PC-3 (cell line): Measurements from ENCODE around the gene PLEKHA5. TPM values are rescaled to one million over a fixed set of nuclear protein-coding genes. Genes with fewer than 3 reads are reported as not detected.

Experiments used
- ATAC-seq: fragments of 200-7000 bp; cut with Tn5 transposase; 2 replicates; pipeline ENCODE4 v1.9.1; 2020; ENCODE audit warnings: mild to moderate bottlenecking, moderate library complexity
- BruUV-seq: library from RNA; stranded (reverse); fragments of 400-500 nt; replicated peaks from 2 replicates; lab custom pipeline; 2021; lab: Mats Ljungman, UMichigan
- CTCF ChIA-PET: fragments of 300-600 bp; sonication (Branson Sonifier 250); formaldehyde crosslinking; loops from one replicate; lab custom pipeline; 2022; ENCODE audit warnings: antibody characterized with exemption; lab: Charles Lee
- POLR2A ChIA-PET: fragments of 300-600 bp; sonication (Branson Sonifier 250); formaldehyde crosslinking; loops from one replicate; lab custom pipeline; 2022; ENCODE audit warnings: antibody characterized with exemption; ENCODE audit not compliant: unreplicated experiment; lab: Charles Lee
- DNase-seq: peaks from one replicate; pipeline ENCODE4 v3.0.0-alpha.2; 2015
- H2AFZ ChIP-seq: fragments of 300-600 bp; sonication (generic); 2 replicates; pipeline ENCODE4 v1.6.0; 2016; ENCODE audit warnings: antibody characterized with exemption, low read length
- H3F3A ChIP-seq: fragments of 300-600 bp; sonication (generic); one replicate; pipeline ENCODE4 v1.6.0; 2017; ENCODE audit warnings: antibody characterized with exemption, low read length, control low read depth, mild to moderate bottlenecking; ENCODE audit not compliant: unreplicated experiment
- H3K27ac ChIP-seq: fragments of 300-600 bp; sonication (generic); 2 replicates; pipeline ENCODE4 v1.5.1; 2016; ENCODE audit warnings: mild to moderate bottlenecking, low read length
- H3K27me3 ChIP-seq: fragments of 300-600 bp; sonication (generic); 2 replicates; pipeline ENCODE4 v1.6.1; 2016; ENCODE audit warnings: low read length, mixed read lengths
- H3K36me3 ChIP-seq: fragments of 300-600 bp; sonication (generic); 2 replicates; pipeline ENCODE4 v1.6.1; 2016; ENCODE audit warnings: low read depth, mixed run types, low read length, mixed read lengths
- H3K4me1 ChIP-seq: fragments of 300-600 bp; sonication (generic); 2 replicates; pipeline ENCODE4 v1.5.1; 2016; ENCODE audit warnings: low read length; ENCODE audit not compliant: insufficient read depth
- H3K4me2 ChIP-seq: fragments of 300-600 bp; sonication (generic); 2 replicates; pipeline ENCODE4 v1.6.0; 2016; ENCODE audit warnings: low read length
- H3K4me3 ChIP-seq: fragments of 300-600 bp; sonication (generic); 2 replicates; pipeline ENCODE4 v1.5.1; 2016; ENCODE audit warnings: mild to moderate bottlenecking, low read length, mixed read lengths
- H3K79me2 ChIP-seq: fragments of 300-600 bp; sonication (generic); 2 replicates; pipeline ENCODE4 v1.6.1; 2017; ENCODE audit warnings: low read length, mixed read lengths
- H3K9ac ChIP-seq: fragments of 300-600 bp; sonication (generic); 2 replicates; pipeline ENCODE4 v1.6.0; 2016; ENCODE audit warnings: mild to moderate bottlenecking, low read length
- H3K9me2 ChIP-seq: fragments of 300-600 bp; sonication (generic); replicated peaks from 2 replicates; pipeline ENCODE4 v1.6.1; 2016; ENCODE audit warnings: mixed run types, low read length, mixed read lengths
- H3K9me3 ChIP-seq: fragments of 300-600 bp; sonication (generic); 2 replicates; pipeline ENCODE4 v1.6.1; 2016; ENCODE audit warnings: low read length, mixed read lengths
- H4K20me1 ChIP-seq: fragments of 300-600 bp; sonication (generic); 2 replicates; pipeline ENCODE4 v1.6.1; 2016; ENCODE audit warnings: low read length, mixed read lengths
- EZH2 ChIP-seq: fragments of 300-600 bp; sonication (generic); IDR thresholded peaks from one replicate; pipeline ENCODE4 v1.6.1; 2017; ENCODE audit warnings: antibody characterized with exemption, mild to moderate bottlenecking, low read length; ENCODE audit not compliant: unreplicated experiment
- EZH2phosphoT487 ChIP-seq: fragments of 300-600 bp; sonication (generic); IDR thresholded peaks from 2 replicates; pipeline ENCODE4 v1.6.1; 2018; ENCODE audit warnings: mild to moderate bottlenecking, antibody characterized with exemption, low read length, borderline replicate concordance
- intact Hi-C: fragments of 100-400 bp; cut with micrococcal nuclease; formaldehyde crosslinking; loops from 2 replicates; pipeline ENCODE4 v1.9.0; 2023
- total RNA-seq: library from RNA; depleted of rRNA; stranded (reverse); fragments of >200 nt; gene quantifications from 2 replicates; pipeline ENCODE4 v1.2.3, GENCODE V29; 2014
- TF ChIP-seq, protein P1 (sequence below): fragments of 300-600 bp; sonication (generic); conservative IDR thresholded peaks from 2 replicates; pipeline ENCODE4 v1.5.1; 2017; ENCODE audit warnings: antibody characterized with exemption, low read depth, mild to moderate bottlenecking, low read length

Gene PLEKHA5
- total RNA-seq, 1 experiment from 2014 or later: 16.7 TPM

GRCh38 chr12:19150273-19150900 is 20.9 kb downstream of the PLEKHA5 start:
- Histone ChIP-seq H3K9me3 (no peaks in the 10 kb centered on the region), H3K36me3 (no peaks in the 10 kb centered on the region; the same call in 1 of the 2 replicates), H3K9ac (no peak overlapping the region), H3K4me1 (no peaks in the 10 kb centered on the region), H4K20me1 (no peaks in the 10 kb centered on the region), H3K4me3 (no peak overlapping the region), H3K27me3 (no peaks in the 10 kb centered on the region), H2AFZ (no peak overlapping the region), H3K9me2 (no peaks in the 10 kb centered on the region), H3F3A (no peaks in the 10 kb centered on the region), H3K27ac (no peak overlapping the region), H3K4me2 (no peak overlapping the region), H3K79me2 (0 out of 2 replicates have a peak, but pooled peaks cover 18% of the 10 kb centered on the region)
- CTCF ChIA-PET: no interaction called here
- no peak for ATAC-seq
- TF ChIP-seq EZH2: no peak
- no peak for TF ChIP-seq EZH2phosphoT487
- TF ChIP-seq, protein P1, sequence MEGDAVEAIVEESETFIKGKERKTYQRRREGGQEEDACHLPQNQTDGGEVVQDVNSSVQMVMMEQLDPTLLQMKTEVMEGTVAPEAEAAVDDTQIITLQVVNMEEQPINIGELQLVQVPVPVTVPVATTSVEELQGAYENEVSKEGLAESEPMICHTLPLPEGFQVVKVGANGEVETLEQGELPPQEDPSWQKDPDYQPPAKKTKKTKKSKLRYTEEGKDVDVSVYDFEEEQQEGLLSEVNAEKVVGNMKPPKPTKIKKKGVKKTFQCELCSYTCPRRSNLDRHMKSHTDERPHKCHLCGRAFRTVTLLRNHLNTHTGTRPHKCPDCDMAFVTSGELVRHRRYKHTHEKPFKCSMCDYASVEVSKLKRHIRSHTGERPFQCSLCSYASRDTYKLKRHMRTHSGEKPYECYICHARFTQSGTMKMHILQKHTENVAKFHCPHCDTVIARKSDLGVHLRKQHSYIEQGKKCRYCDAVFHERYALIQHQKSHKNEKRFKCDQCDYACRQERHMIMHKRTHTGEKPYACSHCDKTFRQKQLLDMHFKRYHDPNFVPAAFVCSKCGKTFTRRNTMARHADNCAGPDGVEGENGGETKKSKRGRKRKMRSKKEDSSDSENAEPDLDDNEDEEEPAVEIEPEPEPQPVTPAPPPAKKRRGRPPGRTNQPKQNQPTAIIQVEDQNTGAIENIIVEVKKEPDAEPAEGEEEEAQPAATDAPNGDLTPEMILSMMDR: no peak
- POLR2A ChIA-PET: no interaction called here
- DNase-seq: no peak
- intact Hi-C loops: no loop called here
- no TSS peak for BruUV-seq

GRCh38 chr12:19151298-19151697 is 21.8 kb downstream of the PLEKHA5 start:
- no TSS peak for BruUV-seq
- intact Hi-C loops: no loop called here
- H3K4me3 ChIP-seq: no peak overlapping the region
- DNase-seq: no peak
- no peak overlapping the region for H3K4me2 ChIP-seq
- no peak overlapping the region for H2AFZ ChIP-seq
- H3K27me3 ChIP-seq: no peaks in the 10 kb centered on the region
- TF ChIP-seq, protein P1: no peak
- TF ChIP-seq EZH2phosphoT487 (no peak), EZH2 (no peak)
- CTCF ChIA-PET: no interaction called here
- H3K36me3 ChIP-seq: no peaks in the 10 kb centered on the region; the same call in 1 of the 2 replicates
- no peaks in the 10 kb centered on the region for H4K20me1 ChIP-seq
- H3K79me2 ChIP-seq: 0 out of 2 replicates have a peak, but pooled peaks cover 18% of the 10 kb centered on the region
- no peaks in the 10 kb centered on the region for H3K4me1 ChIP-seq
- no peak for ATAC-seq
- H3K27ac ChIP-seq: no peak overlapping the region
- no peaks in the 10 kb centered on the region for H3K9me3 ChIP-seq
- no peak overlapping the region for H3K9ac ChIP-seq
- H3K9me2 ChIP-seq: no peaks in the 10 kb centered on the region
- POLR2A ChIA-PET: no interaction called here
- no peaks in the 10 kb centered on the region for H3F3A ChIP-seq

- no peaks in the 10 kb centered on the region for H3K4me1 ChIP-seq
- no peaks in the 10 kb centered on the region for H3K27me3 ChIP-seq
- H3K9me3 ChIP-seq: no peaks in the 10 kb centered on the region
- H3K36me3 ChIP-seq: no peaks in the 10 kb centered on the region; the same call in 1 of the 2 replicates
- no peaks in the 10 kb centered on the region for H3K9me2 ChIP-seq
- ChIA-PET POLR2A (no interaction called here), CTCF (no interaction called here)
- ATAC-seq: no peak
- H3K4me3 ChIP-seq: no peak overlapping the region
- no peaks in the 10 kb centered on the region for H4K20me1 ChIP-seq
- DNase-seq: no peak
- TF ChIP-seq, protein P1: no peak
- TF ChIP-seq EZH2phosphoT487: no peak
- no peak for TF ChIP-seq EZH2
- no peak overlapping the region for H3K9ac ChIP-seq
- 0 out of 2 replicates have a peak, but pooled peaks cover 18% of the 10 kb centered on the region for H3K79me2 ChIP-seq
- no peaks in the 10 kb centered on the region for H3F3A ChIP-seq
- no peak overlapping the region for H3K27ac ChIP-seq
- H2AFZ ChIP-seq: no peak overlapping the region
- no TSS peak for BruUV-seq
- intact Hi-C loops: no loop called here
- no peak overlapping the region for H3K4me2 ChIP-seq
Observed at GRCh38 chr12:19153396-19153795, 23.9 kb downstream of the PLEKHA5 start.
